Activated naive CD4-positive, alpha-beta T cell treated with anti-CD3 and anti-CD28 coated beads, Interleukin-2, amount 50 U/mL, for 24 hours (primary cell): Measurements from ENCODE around the gene NOP16.
A peak's percentile ranks its signal among the peaks of the same experiment; 100 is the strongest.
"Not testable (repeated sequence)": the region's sequence is repeated elsewhere in the genome, so short reads cannot be mapped to it uniquely, and the experiment has no call there.

Experiments
- H3K27ac Mint-ChIP-seq: one replicate; pipeline ENCODE4 v1.8.0; 2021; ENCODE audit warnings: mild to moderate bottlenecking, mixed read lengths
- H3K27me3 Mint-ChIP-seq: one replicate; pipeline ENCODE4 v1.8.0; 2021; ENCODE audit warnings: mixed read lengths
- H3K36me3 Mint-ChIP-seq: one replicate; pipeline ENCODE4 v1.8.0; 2021; ENCODE audit warnings: mixed read lengths
- H3K4me1 Mint-ChIP-seq: one replicate; pipeline ENCODE4 v1.8.0; 2021; ENCODE audit warnings: mixed read lengths
- H3K4me3 Mint-ChIP-seq: one replicate; pipeline ENCODE4 v1.8.0; 2021; ENCODE audit warnings: mild to moderate bottlenecking, mixed read lengths
- H3K9me3 Mint-ChIP-seq: one replicate; pipeline ENCODE4 v1.8.0; 2021; ENCODE audit warnings: mixed read lengths

NOP16 gene

DNA sequence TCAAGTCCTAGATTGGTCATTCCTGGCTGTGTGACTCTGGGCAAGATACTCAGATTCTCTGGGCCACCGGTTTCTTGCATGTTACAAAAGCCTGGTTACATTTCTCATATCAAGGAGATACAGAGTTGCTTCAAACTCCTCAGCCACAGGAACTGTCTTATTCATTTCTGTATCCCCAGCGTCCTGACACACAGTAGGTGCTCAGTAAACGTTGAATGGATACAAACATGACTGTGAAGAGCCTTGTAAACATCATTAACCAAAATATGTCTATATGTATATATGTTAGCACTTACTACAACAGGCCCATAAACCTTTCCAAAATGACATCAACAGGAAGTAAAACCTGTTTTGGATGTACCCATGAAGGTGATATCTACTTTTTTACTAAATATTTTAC, 26.3 kb upstream of the NOP16 start:
- Mint-ChIP-seq H3K27me3 (no peaks in the 10 kb centered on the region), H3K36me3 (peaks cover 4% of the 10 kb centered on the region), H3K4me3 (peak overlapping the region; percentile 91), H3K4me1 (peaks cover 52% of the 10 kb centered on the region), H3K27ac (peak overlapping the region; percentile 12), H3K9me3 (no peaks in the 10 kb centered on the region)

DNA sequence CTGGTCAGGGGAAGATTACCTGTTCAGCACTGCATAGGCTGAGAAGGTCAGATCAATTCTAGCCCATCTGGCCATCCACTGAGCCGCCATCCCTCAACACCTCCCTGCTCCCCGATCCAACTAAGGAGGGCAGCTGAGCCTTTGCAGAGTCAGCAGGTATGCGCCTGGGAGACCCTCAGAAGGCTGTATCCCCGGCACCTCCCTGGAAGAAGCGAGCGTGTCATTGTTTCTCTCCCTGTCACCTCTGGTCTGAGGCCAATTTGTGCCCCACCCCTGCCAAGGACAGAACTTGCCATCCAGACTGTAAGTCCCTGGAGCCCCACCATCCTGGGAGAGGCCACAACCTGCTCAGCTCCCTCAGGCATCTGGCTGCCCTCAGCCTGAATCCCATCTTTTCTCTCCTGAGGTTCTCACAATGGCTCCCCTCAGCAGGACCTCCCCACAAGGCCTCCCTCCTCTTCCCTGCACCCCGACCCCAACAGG, 25.4 kb upstream of the NOP16 start:
- Mint-ChIP-seq H3K36me3 (peaks cover 4% of the 10 kb centered on the region), H3K4me3 (no peak overlapping the region), H3K4me1 (peaks cover 52% of the 10 kb centered on the region), H3K27ac (peak overlapping the region; percentile 55), H3K27me3 (no peaks in the 10 kb centered on the region), H3K9me3 (no peaks in the 10 kb centered on the region)

DNA sequence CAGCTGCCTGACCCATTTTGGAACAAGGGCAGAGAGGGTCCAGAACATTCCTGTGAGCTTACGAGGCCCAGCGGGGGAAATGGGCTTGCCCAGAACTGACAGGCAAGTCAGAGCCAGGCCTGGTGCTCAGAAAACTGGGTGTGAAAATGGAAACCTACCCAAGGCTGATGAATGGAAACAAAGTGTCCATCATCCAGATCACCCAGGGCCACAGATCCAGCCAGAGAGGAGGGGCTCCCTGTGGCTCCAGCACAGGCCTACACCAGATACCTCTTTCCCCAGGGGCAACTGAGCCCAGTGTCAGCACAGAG, 24.8 kb upstream of the NOP16 start:
- Mint-ChIP-seq H3K36me3 (peaks cover 4% of the 10 kb centered on the region), H3K4me1 (peaks cover 52% of the 10 kb centered on the region), H3K27ac (no peak overlapping the region), H3K9me3 (no peaks in the 10 kb centered on the region), H3K27me3 (no peaks in the 10 kb centered on the region), H3K4me3 (peak overlapping the region; percentile 3)

GRCh38 chr5:176412517-176413254, 24.3 kb upstream of the NOP16 start:
- Mint-ChIP-seq H3K27ac (no peak overlapping the region), H3K4me3 (peak overlapping the region; percentile 3), H3K36me3 (peaks cover 6% of the 10 kb centered on the region), H3K27me3 (no peaks in the 10 kb centered on the region), H3K9me3 (no peaks in the 10 kb centered on the region), H3K4me1 (peaks cover 52% of the 10 kb centered on the region)

- Mint-ChIP-seq H3K9me3 (no peaks in the 10 kb centered on the region), H3K4me1 (peaks cover 41% of the 10 kb centered on the region), H3K36me3 (peaks cover 7% of the 10 kb centered on the region), H3K27me3 (no peaks in the 10 kb centered on the region), H3K27ac (no peak overlapping the region), H3K4me3 (no peak overlapping the region)
Observed at GRCh38 chr5:176410486-176411180, 22.2 kb upstream of the NOP16 start.

GRCh38 chr5:176409765-176410164, 21.4 kb upstream of the NOP16 start:
- peaks cover 32% of the 10 kb centered on the region for H3K4me1 Mint-ChIP-seq
- no peak overlapping the region for H3K27ac Mint-ChIP-seq
- no peak overlapping the region for H3K4me3 Mint-ChIP-seq
- H3K27me3 Mint-ChIP-seq = no peaks in the 10 kb centered on the region
- H3K36me3 Mint-ChIP-seq = peaks cover 7% of the 10 kb centered on the region
- H3K9me3 Mint-ChIP-seq = no peaks in the 10 kb centered on the region

DNA sequence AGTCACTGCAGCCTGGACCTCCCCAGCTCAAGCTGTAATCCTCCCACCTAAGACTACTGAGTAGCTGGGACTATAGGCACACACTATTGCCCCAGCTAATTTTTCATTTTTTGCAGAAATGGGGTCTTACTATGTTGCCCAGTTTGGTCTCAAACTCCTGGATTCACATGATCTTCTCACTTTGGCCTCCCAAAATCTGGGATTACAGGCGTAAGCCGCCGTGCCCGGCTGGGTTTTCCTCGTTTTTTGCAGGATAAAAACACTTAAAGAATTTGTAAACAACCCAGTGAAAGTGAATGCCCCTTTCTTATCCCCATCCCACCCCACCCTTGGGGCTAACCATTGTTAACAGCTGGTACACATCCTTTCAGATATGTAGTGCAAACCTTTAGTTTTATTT, 20.2 kb upstream of the NOP16 start:
- H3K36me3 Mint-ChIP-seq = peaks cover 7% of the 10 kb centered on the region
- no peaks in the 10 kb centered on the region for H3K27me3 Mint-ChIP-seq
- H3K4me3 Mint-ChIP-seq = no peak overlapping the region
- no peaks in the 10 kb centered on the region for H3K9me3 Mint-ChIP-seq
- H3K4me1 Mint-ChIP-seq = peaks cover 20% of the 10 kb centered on the region
- H3K27ac Mint-ChIP-seq = no peak overlapping the region

DNA sequence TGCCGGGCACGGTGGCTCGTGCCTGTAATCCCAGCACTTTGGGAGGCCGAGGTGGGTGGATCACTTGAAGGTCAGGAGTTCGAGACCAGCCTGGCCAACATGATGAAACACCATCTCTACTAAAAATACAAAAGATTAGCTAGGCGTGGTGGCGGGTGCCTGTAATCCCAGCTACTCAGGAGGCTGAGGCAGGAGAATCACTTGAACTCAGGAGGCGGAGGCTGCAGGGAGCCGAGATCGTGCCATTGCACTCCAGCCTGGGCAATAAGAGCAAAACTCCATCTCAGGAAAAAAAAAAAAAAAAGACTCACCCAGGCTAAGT, 19.8 kb upstream of the NOP16 start:
- H3K27me3 Mint-ChIP-seq, H3K27ac Mint-ChIP-seq, H3K4me3 Mint-ChIP-seq, H3K36me3 Mint-ChIP-seq, H3K9me3 Mint-ChIP-seq: not testable (repeated sequence)
- H3K4me1 Mint-ChIP-seq = peaks cover 18% of the 10 kb centered on the region

- H3K36me3 Mint-ChIP-seq = peaks cover 7% of the 10 kb centered on the region
- no peaks in the 10 kb centered on the region for H3K27me3 Mint-ChIP-seq
- H3K9me3 Mint-ChIP-seq = no peaks in the 10 kb centered on the region
- peaks cover 13% of the 10 kb centered on the region for H3K4me1 Mint-ChIP-seq
- no peak overlapping the region for H3K27ac Mint-ChIP-seq
- H3K4me3 Mint-ChIP-seq = no peak overlapping the region
Observed at GRCh38 chr5:176407456-176408251, 19.3 kb upstream of the NOP16 start.

DNA sequence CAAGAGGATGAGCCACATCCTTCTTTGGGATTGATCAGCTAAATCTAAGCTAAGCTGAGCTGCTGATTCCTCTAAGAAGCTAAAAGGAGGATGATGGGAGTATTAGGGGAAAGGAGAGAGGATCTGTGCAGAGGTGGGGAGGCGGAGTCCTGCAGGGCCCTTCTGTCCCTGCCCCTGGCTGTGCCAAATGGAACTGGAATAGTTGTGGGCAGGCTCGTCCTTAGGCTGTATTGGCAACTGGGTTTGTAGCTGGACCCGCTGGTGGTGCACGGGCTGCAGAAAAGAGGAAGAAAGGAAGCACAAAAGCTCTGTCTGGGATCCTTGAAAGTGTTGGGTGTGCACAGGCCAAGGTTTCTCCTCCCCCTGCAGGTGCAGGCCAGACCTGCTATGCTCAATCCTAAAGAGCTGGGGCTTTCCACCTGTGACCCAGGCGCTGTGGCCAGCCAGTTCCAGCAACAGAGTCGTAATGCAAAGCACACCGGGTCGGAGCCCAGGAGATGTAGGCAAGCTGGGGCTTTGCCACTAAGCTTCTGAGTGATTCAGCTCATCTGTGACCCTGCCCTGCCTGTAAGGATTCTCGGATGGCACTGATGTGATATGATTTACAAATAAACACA, 18.1 kb upstream of the NOP16 start:
- Mint-ChIP-seq H3K4me3 (no peak overlapping the region), H3K27me3 (no peaks in the 10 kb centered on the region), H3K9me3 (no peaks in the 10 kb centered on the region), H3K4me1 (peaks cover 7% of the 10 kb centered on the region), H3K36me3 (peaks cover 7% of the 10 kb centered on the region), H3K27ac (no peak overlapping the region)

DNA sequence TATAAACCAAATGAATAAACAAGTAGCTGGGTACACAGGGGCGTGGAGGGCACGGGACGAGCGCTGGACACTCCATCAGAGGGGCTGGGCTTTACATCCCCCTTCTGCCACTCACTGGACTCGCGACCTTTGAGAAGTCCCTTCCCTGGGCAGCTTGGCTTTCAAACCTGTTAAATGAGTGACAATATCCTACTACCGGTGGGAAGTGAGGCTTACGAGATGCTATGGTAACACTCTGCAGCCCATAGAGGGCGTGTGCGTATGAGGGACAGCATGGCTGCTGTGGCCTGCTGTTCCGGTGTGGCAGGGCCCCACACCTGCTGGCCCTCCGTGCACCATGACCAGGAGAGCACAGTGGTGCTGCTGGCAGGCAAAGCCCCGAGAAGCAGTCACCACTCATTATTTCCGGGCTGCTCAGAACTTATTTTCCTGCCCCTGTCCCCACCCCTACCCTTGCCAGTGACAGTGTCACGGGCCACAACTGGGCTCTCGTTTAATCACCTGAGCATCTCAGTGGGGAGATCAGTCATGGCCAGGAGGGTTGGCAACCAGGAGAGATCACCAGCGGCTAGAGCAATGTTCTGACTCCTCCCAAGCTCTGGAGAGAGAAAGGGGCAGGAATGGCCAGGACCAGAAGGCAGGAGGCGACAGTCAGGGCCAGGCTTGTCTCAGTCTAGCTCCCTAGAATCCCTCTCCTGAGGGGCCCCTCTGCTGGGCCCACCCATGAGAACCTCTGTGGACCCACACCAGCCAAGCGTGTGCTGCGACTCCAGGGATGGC, 17.4 kb upstream of the NOP16 start:
- H3K4me3 Mint-ChIP-seq = no peak overlapping the region
- H3K9me3 Mint-ChIP-seq = no peaks in the 10 kb centered on the region
- no peaks in the 10 kb centered on the region for H3K4me1 Mint-ChIP-seq
- peaks cover 7% of the 10 kb centered on the region for H3K36me3 Mint-ChIP-seq
- H3K27ac Mint-ChIP-seq = no peak overlapping the region
- no peaks in the 10 kb centered on the region for H3K27me3 Mint-ChIP-seq

GRCh38 chr5:176401281-176402205, 13.1 kb upstream of the NOP16 start:
- no peak overlapping the region for H3K27ac Mint-ChIP-seq
- no peaks in the 10 kb centered on the region for H3K9me3 Mint-ChIP-seq
- H3K4me3 Mint-ChIP-seq = no peak overlapping the region
- H3K4me1 Mint-ChIP-seq = no peaks in the 10 kb centered on the region
- peaks cover 3% of the 10 kb centered on the region for H3K36me3 Mint-ChIP-seq
- no peaks in the 10 kb centered on the region for H3K27me3 Mint-ChIP-seq

DNA sequence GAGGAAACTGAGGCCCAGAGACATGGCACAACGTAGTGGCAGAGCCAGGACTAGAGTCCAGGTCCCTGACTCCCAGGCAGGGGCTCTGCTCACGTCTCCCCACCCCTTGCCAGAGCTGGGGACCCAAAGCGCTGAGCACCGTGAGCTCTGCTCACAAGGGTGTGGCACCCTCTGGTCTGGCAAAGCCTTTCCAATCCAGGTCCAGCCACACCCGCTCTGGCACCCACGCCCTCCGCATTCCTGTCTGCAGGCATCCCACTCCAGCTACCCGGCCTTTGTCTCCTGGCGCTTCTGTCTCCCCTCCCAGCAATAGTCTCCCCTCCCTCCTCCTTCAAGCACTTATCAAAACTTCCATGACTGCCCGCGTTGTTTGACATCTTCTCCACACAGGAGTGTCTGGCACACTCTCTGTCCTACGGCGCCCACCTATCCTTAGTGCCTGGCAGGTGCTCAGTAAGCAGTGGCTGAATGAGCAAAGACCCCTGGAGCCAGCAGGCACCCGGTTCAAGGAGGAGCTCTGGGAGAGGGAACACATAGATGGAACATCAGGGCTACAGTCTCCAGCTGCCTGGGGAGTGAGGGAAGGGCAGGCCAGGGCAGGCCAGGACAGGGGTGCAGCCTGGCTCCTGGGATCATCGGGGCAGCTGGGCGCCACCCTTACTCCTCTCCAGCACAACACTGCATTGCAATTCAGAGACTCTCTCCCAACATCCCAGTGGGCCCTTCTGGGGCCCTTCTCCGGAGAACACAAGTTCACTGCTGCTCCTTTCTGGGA, 12.2 kb upstream of the NOP16 start:
- no peaks in the 10 kb centered on the region for H3K4me1 Mint-ChIP-seq
- no peak overlapping the region for H3K27ac Mint-ChIP-seq
- no peaks in the 10 kb centered on the region for H3K27me3 Mint-ChIP-seq
- no peak overlapping the region for H3K4me3 Mint-ChIP-seq
- peaks cover 3% of the 10 kb centered on the region for H3K36me3 Mint-ChIP-seq
- no peaks in the 10 kb centered on the region for H3K9me3 Mint-ChIP-seq
